Fibroblast of lung (primary cell): ENCODE results near the gene GPER1.

Source experiments
- EZH2 ChIP-seq: IDR thresholded peaks from 2 replicates; pipeline ENCODE4 v1.5.1; 2012; ENCODE audit warnings: low read length, control low read depth, mild to moderate bottlenecking; ENCODE audit errors: missing control alignments
- TF ChIP-seq, protein P1 (sequence below), 2 donors: IDR thresholded peaks in 1 of 2; conservative IDR thresholded peaks in 1 of 2; 1 replicate in 1 of 2; 2 replicates in 1 of 2; pipeline ENCODE4 v1.5.1; 2011 to 2012; ENCODE audit warnings: low read length in 2 of 2, control low read depth in 1 of 2, inconsistent platforms in 1 of 2, low read depth in 1 of 2, mild to moderate bottlenecking in 1 of 2

GRCh38 chr7:1093502-1093843, 5.6 kb downstream of the GPER1 start:
- TF ChIP-seq, protein P1, sequence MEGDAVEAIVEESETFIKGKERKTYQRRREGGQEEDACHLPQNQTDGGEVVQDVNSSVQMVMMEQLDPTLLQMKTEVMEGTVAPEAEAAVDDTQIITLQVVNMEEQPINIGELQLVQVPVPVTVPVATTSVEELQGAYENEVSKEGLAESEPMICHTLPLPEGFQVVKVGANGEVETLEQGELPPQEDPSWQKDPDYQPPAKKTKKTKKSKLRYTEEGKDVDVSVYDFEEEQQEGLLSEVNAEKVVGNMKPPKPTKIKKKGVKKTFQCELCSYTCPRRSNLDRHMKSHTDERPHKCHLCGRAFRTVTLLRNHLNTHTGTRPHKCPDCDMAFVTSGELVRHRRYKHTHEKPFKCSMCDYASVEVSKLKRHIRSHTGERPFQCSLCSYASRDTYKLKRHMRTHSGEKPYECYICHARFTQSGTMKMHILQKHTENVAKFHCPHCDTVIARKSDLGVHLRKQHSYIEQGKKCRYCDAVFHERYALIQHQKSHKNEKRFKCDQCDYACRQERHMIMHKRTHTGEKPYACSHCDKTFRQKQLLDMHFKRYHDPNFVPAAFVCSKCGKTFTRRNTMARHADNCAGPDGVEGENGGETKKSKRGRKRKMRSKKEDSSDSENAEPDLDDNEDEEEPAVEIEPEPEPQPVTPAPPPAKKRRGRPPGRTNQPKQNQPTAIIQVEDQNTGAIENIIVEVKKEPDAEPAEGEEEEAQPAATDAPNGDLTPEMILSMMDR (conservative IDR thresholded peaks at IDR 0.05 in 1 of 2, IDR thresholded peaks at IDR 0.05 in 1 of 2; ENCODE audit: low read depth in 1 of 2, low read length in 2 of 2), result no peak
- TF ChIP-seq EZH2, result no peak
